Measurements from ENCODE around the gene ACOX2. TPM values are rescaled to one million over a fixed set of nuclear protein-coding genes. Genes with fewer than 3 reads are reported as not detected.
A peak's percentile ranks its signal among the peaks of the same experiment; 100 is the strongest.

Gene ACOX2
- total and polyA plus RNA-seq, 2 experiments from 2014 or later, result 7.5 to 23.6 TPM

DNA sequence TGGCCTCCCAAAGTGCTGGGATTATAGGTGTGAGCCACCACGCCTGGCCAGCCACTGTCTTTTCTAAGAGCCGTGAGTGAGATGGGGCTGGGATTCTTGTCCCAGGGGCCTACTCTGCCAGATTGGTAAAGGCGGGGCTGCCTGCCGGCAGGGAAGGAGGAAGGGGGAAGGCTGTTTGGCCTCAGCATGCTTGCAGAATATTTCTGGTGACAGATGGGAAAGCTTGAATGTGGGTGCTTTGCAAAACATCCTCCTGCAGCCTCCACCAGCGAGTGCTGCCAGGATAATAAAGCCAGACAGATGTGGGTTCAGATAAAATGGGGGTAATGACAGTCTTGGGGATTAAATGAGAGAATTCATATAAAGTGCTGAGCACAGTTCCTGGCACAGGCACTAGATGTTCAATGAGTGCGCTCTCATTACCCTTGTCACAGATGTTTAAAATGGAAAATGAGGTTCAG is 19.8 kb upstream of the ACOX2 start:
- in situ Hi-C loops (cut with MboI), result no loop called here
- DNase-seq, result no peak
- no peaks in the 10 kb centered on the region for H3K9me2 ChIP-seq (ENCODE audit: insufficient read depth)

DNA sequence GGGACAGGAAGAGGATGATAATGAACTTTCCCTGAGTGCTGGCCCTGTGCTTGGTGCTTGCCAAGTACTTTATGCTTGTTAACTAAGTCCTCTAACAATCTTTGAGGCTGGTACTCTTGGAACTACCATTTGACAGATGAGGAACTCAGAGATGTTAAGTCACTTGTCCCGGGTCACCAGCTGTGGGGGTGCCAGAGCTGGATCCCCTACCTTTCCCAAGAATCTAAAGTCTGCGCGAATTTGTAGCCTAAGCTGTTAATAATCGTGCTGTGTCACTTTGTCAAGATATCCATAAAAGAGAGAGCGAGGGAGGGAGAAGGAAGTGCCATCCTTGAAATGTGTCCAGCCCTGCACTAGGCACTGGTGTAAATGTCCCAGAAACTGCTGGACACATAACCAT is 19.0 kb upstream of the ACOX2 start:
- Histone ChIP-seq H3K9ac (no peak overlapping the region), H2AFZ (no peak overlapping the region), H3K4me3 (no peak overlapping the region), H3K9me3 (ENCODE audit: low read depth) (no peaks in the 10 kb centered on the region), H3K4me1 (ENCODE audit: insufficient read depth) (peaks cover 7% of the 10 kb centered on the region), H3K36me3 (ENCODE audit: low read depth) (no peaks in the 10 kb centered on the region), H3K27ac (no peak overlapping the region), H3K9me2 (ENCODE audit: insufficient read depth) (no peaks in the 10 kb centered on the region), H3F3A (ENCODE audit: insufficient read depth) (no peaks in the 10 kb centered on the region), H4K20me1 (ENCODE audit: insufficient read depth) (no peaks in the 10 kb centered on the region), H3K27me3 (replicated peaks; ENCODE audit: insufficient read depth) (no peaks in the 10 kb centered on the region), H3K4me2 (ENCODE audit: unreplicated experiment) (no peak overlapping the region), H3K79me2 (ENCODE audit: insufficient read depth) (no peaks in the 10 kb centered on the region)
- 83 to 90% methylated on average over 5 of the region's 5 CpGs for WGBS, 2 experiments (ENCODE audit: low coverage in 1 of 2, low lambda C conversion rate in 2 of 2, missing lambda C conversion rate in 2 of 2)
- in situ Hi-C loops (cut with MboI), result no loop called here
- no peak for DNase-seq
- no peak for TF ChIP-seq EZH2phosphoT487 (IDR thresholded peaks at IDR 0.05; ENCODE audit: insufficient read depth, low read depth)
- no peak for TF ChIP-seq EZH2 (IDR thresholded peaks at IDR 0.05; ENCODE audit: insufficient read depth, poor library complexity, severe bottlenecking)

More for the DNA sequence above, 19.8 kb upstream of the ACOX2 start:
- Histone ChIP-seq H4K20me1 (ENCODE audit: insufficient read depth) (no peaks in the 10 kb centered on the region), H3K79me2 (ENCODE audit: insufficient read depth) (no peaks in the 10 kb centered on the region), H3K9me3 (ENCODE audit: low read depth) (no peaks in the 10 kb centered on the region), H3K4me3 (no peak overlapping the region), H3K36me3 (ENCODE audit: low read depth) (no peaks in the 10 kb centered on the region), H3K4me1 (ENCODE audit: insufficient read depth) (peaks cover 11% of the 10 kb centered on the region), H3K27me3 (replicated peaks; ENCODE audit: insufficient read depth) (no peaks in the 10 kb centered on the region), H3K9ac (no peak overlapping the region), H3F3A (ENCODE audit: insufficient read depth) (no peaks in the 10 kb centered on the region), H3K4me2 (ENCODE audit: unreplicated experiment) (no peak overlapping the region), H2AFZ (0 out of 2 replicates have a peak overlapping the region, but pooled peaks have one; percentile 16), H3K27ac (no peak overlapping the region)
- WGBS, 2 experiments (ENCODE audit: low coverage in 1 of 2, low lambda C conversion rate in 2 of 2, missing lambda C conversion rate in 2 of 2), result 36 to 42% methylated on average over 6 of the region's 6 CpGs
- no peak for TF ChIP-seq EZH2 (IDR thresholded peaks at IDR 0.05; ENCODE audit: insufficient read depth, poor library complexity, severe bottlenecking)
- TF ChIP-seq EZH2phosphoT487 (IDR thresholded peaks at IDR 0.05; ENCODE audit: insufficient read depth, low read depth), result no peak

DNA sequence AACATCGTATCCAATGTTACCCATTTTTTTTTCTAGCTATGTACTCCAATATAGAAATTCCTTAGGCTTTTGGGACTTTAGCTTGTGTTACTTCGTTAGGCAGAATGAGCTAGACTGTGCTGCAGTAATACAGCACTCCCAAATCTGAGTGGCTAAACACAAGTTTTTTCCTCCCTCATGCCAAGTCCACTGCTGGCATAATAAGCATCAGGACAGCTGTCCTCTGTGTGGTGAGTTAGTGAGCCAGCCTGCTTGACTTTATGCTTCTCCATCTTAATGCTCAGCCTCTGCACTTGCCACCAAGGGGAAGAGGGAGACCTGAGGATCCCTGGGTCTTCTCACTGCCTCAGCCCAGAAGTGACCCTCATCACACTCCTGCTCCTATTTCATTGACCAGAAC is 18.2 kb upstream of the ACOX2 start:
- no peaks in the 10 kb centered on the region for H3K9me2 ChIP-seq (ENCODE audit: insufficient read depth)
- no peak overlapping the region for H3K9ac ChIP-seq
- DNase-seq, result no peak
- H3K79me2 ChIP-seq (ENCODE audit: insufficient read depth), result no peaks in the 10 kb centered on the region
- no peaks in the 10 kb centered on the region for H4K20me1 ChIP-seq (ENCODE audit: insufficient read depth)
- WGBS, 2 experiments (ENCODE audit: low coverage in 1 of 2, low lambda C conversion rate in 2 of 2, missing lambda C conversion rate in 2 of 2), result 86 to 89% methylated on average over 2 of the region's 2 CpGs
- no peak overlapping the region for H3K4me3 ChIP-seq
- no peaks in the 10 kb centered on the region for H3F3A ChIP-seq (ENCODE audit: insufficient read depth)
- no peaks in the 10 kb centered on the region for H3K27me3 ChIP-seq (replicated peaks; ENCODE audit: insufficient read depth)
- H3K4me1 ChIP-seq (ENCODE audit: insufficient read depth), result 0 out of 2 replicates have a peak, but pooled peaks cover 1% of the 10 kb centered on the region
- H3K36me3 ChIP-seq (ENCODE audit: low read depth), result no peaks in the 10 kb centered on the region
- no peak overlapping the region for H2AFZ ChIP-seq
- no peaks in the 10 kb centered on the region for H3K9me3 ChIP-seq (ENCODE audit: low read depth)
- H3K27ac ChIP-seq, result no peak overlapping the region
- in situ Hi-C loops (cut with MboI), result no loop called here
- no peak overlapping the region for H3K4me2 ChIP-seq (ENCODE audit: unreplicated experiment)
- TF ChIP-seq EZH2 (IDR thresholded peaks at IDR 0.05; ENCODE audit: insufficient read depth, poor library complexity, severe bottlenecking) (no peak), EZH2phosphoT487 (IDR thresholded peaks at IDR 0.05; ENCODE audit: insufficient read depth, low read depth) (no peak)

DNA sequence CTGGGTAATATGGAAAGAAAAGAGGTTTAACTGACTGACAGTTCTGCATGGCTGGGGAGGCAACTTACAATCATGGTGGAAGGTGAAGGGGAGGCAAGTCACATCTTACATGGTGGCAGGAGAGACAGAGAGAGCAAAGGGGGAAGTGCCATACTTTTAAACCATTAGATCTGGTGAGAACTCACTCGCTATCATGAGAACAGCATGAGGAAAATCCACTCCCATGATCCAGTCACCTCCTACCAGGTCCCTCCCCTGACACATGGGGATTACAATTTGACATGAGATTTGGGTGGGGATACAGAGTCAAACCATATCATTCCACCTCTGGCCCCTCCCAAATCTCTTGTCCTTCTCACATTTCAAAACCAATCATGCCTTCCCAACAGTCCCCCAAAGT is 16.0 kb upstream of the ACOX2 start:
- Histone ChIP-seq H3K4me1 (ENCODE audit: insufficient read depth) (no peaks in the 10 kb centered on the region), H2AFZ (no peak overlapping the region), H3K79me2 (ENCODE audit: insufficient read depth) (no peaks in the 10 kb centered on the region), H3K9me3 (ENCODE audit: low read depth) (no peaks in the 10 kb centered on the region), H3K9ac (no peak overlapping the region), H3K36me3 (ENCODE audit: low read depth) (no peaks in the 10 kb centered on the region), H3F3A (ENCODE audit: insufficient read depth) (no peaks in the 10 kb centered on the region), H4K20me1 (ENCODE audit: insufficient read depth) (no peaks in the 10 kb centered on the region), H3K4me2 (ENCODE audit: unreplicated experiment) (no peak overlapping the region), H3K4me3 (no peak overlapping the region), H3K27me3 (replicated peaks; ENCODE audit: insufficient read depth) (no peaks in the 10 kb centered on the region), H3K9me2 (ENCODE audit: insufficient read depth) (no peaks in the 10 kb centered on the region), H3K27ac (no peak overlapping the region)
- TF ChIP-seq EZH2 (IDR thresholded peaks at IDR 0.05; ENCODE audit: insufficient read depth, poor library complexity, severe bottlenecking) (no peak), EZH2phosphoT487 (IDR thresholded peaks at IDR 0.05; ENCODE audit: insufficient read depth, low read depth) (no peak)
- in situ Hi-C loops (cut with MboI), result no loop called here
- DNase-seq, result no peak
- 44 to 78% methylated on average over 1 of the region's 1 CpG for WGBS, 2 experiments (ENCODE audit: low coverage in 1 of 2, low lambda C conversion rate in 2 of 2, missing lambda C conversion rate in 2 of 2)
